Dendritic cell treated with granulocyte-macrophage colony-stimulating factor and Interleukin-4, amounts not matched to agents 40 ng/mL and 50 ng/mL, for 4 days (primary cell): ENCODE results near the gene MYL5.
"Not testable (repeated sequence)": the region's sequence is repeated elsewhere in the genome, so short reads cannot be mapped to it uniquely, and the experiment has no call there.

Experiments used
- H3K27ac Mint-ChIP-seq: one replicate; pipeline ENCODE4 v1.8.0; 2022; ENCODE audit warnings: mild to moderate bottlenecking, mixed read lengths
- H3K27me3 Mint-ChIP-seq: one replicate; pipeline ENCODE4 v1.8.0; 2022; ENCODE audit warnings: mild to moderate bottlenecking, mixed read lengths
- H3K36me3 Mint-ChIP-seq: one replicate; pipeline ENCODE4 v1.8.0; 2022; ENCODE audit warnings: low read depth, mixed read lengths
- H3K4me1 Mint-ChIP-seq: one replicate; pipeline ENCODE4 v1.8.0; 2022; ENCODE audit warnings: low read depth, mixed read lengths
- H3K4me3 Mint-ChIP-seq: one replicate; pipeline ENCODE4 v1.8.0; 2022; ENCODE audit warnings: mild to moderate bottlenecking, moderate library complexity, mixed read lengths
- H3K9me3 Mint-ChIP-seq: one replicate; pipeline ENCODE4 v1.8.0; 2022; ENCODE audit warnings: mixed read lengths
- intact Hi-C: fragments of 100-400 bp; cut with micrococcal nuclease; formaldehyde crosslinking; loops from one replicate; pipeline ENCODE4 v1.15.0; 2022

Gene MYL5

GRCh38 chr4:666822-667544 lies 7.4 kb upstream of the MYL5 start:
- Mint-ChIP-seq H3K9me3 (no peaks in the 10 kb centered on the region), H3K4me3 (no peak overlapping the region), H3K36me3 (peaks cover 16% of the 10 kb centered on the region), H3K27ac (no peak overlapping the region), H3K27me3 (peaks cover 3% of the 10 kb centered on the region), H3K4me1 (peaks cover 12% of the 10 kb centered on the region)
- intact Hi-C loops, result no loop called here

GRCh38 chr4:667545-667925 lies 6.8 kb upstream of the MYL5 start:
- intact Hi-C loops, result no loop called here
- H3K4me1 Mint-ChIP-seq, result peaks cover 12% of the 10 kb centered on the region
- no peak overlapping the region for H3K4me3 Mint-ChIP-seq
- H3K36me3 Mint-ChIP-seq, result peaks cover 22% of the 10 kb centered on the region
- H3K27me3 Mint-ChIP-seq, result peaks cover 3% of the 10 kb centered on the region
- H3K27ac Mint-ChIP-seq, result no peak overlapping the region
- no peaks in the 10 kb centered on the region for H3K9me3 Mint-ChIP-seq

DNA sequence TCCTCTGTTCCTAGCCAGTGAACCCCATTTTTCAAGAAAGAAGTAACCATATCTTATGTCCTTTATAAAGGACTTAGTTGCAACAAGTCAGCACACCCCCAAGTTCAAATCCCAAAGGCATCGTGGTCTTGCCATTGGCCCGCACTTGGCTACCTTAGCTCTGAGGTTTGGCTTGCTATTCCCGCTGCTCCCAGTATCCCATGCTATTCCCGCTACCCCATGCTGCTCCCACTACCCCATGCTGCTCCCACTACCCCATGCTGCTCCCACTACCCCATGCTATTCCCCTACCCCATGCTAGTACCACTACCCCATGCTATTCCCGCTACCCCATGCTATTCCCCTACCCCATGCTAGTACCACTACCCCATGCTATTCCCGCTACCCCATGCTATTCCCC lies 6.1 kb upstream of the MYL5 start:
- H3K27me3 Mint-ChIP-seq, H3K27ac Mint-ChIP-seq, intact Hi-C loops, H3K9me3 Mint-ChIP-seq, H3K4me3 Mint-ChIP-seq: not testable (repeated sequence)
- H3K36me3 Mint-ChIP-seq, result peaks cover 28% of the 10 kb centered on the region
- peaks cover 12% of the 10 kb centered on the region for H3K4me1 Mint-ChIP-seq

DNA sequence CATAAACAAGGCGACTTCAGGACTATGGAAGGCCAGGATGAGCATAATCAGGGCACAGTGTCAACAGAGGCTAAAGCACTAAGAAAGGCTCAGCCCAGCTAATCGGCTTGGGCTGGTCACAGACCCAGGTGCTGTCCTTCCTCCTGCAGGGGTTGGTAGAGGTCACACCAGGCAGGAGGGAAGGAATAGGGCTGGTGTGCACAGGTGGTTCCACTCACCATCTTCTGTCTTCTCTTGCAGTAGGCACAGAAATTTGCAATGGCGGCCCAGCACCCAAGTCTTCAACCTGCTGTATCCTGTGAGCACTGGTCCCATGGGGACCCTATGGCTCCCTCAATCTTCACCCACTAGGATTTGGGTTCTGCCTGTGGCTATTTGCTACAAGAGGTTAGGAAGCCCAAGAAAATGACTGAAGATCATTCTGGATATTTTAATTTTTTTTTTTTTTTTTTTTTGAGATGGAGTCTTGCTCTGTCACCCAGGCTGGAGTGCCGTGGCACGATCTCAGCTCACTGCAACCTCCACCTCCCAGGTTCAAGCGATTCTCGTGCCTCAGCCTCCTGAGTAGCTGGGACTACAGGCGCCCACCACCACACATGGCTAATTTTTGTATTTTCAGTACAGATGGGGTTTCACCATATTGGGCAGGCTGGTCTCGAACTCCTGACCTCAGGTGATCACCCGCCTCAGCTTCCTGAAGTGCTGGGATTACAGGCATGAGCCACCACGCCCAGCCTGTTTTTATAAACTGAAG lies 4.4 kb upstream of the MYL5 start:
- H3K27me3 Mint-ChIP-seq, H3K27ac Mint-ChIP-seq, H3K9me3 Mint-ChIP-seq, H3K4me3 Mint-ChIP-seq: not testable (repeated sequence)
- H3K4me1 Mint-ChIP-seq, result peaks cover 15% of the 10 kb centered on the region
- H3K36me3 Mint-ChIP-seq, result peaks cover 43% of the 10 kb centered on the region
- intact Hi-C loops, result loop anchor here (5.0 kb wide), 1 partner anchor 548 kb away; the partner anchor contains the start of gene ZNF718

DNA sequence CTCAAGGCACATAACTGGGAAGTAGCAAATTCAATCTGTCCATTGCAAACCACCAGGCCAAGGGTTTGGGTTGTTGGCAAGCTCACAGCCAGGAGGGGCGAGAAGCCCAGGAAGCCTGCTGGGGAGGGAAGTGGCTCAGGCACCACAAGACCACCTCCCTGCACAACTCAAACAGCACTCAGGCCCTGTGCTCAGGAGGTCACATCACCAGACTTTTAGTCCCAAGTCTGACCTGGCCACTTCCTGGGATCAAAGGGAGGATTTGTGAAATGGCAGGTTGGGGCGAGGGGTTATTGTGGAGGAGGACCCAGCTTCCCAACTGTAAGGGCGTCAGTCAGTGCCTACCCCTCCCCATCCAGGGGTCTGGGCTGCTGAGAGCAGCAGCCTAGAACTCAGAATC lies 2.6 kb upstream of the MYL5 start:
- no peak overlapping the region for H3K27ac Mint-ChIP-seq

GRCh38 chr4:673349-674091 lies 822 bp upstream of the MYL5 start:
- H3K9me3 Mint-ChIP-seq, result no peaks in the 10 kb centered on the region

More for the DNA sequence above, 2.6 kb upstream of the MYL5 start:
- Mint-ChIP-seq H3K9me3 (no peaks in the 10 kb centered on the region), H3K4me3 (no peak overlapping the region), H3K36me3 (peaks cover 46% of the 10 kb centered on the region), H3K4me1 (peaks cover 21% of the 10 kb centered on the region), H3K27me3 (no peaks in the 10 kb centered on the region)
- intact Hi-C loops, result loop anchor here (5.0 kb wide), 1 partner anchor 549 kb away; the partner anchor contains the start of gene ZNF718

DNA sequence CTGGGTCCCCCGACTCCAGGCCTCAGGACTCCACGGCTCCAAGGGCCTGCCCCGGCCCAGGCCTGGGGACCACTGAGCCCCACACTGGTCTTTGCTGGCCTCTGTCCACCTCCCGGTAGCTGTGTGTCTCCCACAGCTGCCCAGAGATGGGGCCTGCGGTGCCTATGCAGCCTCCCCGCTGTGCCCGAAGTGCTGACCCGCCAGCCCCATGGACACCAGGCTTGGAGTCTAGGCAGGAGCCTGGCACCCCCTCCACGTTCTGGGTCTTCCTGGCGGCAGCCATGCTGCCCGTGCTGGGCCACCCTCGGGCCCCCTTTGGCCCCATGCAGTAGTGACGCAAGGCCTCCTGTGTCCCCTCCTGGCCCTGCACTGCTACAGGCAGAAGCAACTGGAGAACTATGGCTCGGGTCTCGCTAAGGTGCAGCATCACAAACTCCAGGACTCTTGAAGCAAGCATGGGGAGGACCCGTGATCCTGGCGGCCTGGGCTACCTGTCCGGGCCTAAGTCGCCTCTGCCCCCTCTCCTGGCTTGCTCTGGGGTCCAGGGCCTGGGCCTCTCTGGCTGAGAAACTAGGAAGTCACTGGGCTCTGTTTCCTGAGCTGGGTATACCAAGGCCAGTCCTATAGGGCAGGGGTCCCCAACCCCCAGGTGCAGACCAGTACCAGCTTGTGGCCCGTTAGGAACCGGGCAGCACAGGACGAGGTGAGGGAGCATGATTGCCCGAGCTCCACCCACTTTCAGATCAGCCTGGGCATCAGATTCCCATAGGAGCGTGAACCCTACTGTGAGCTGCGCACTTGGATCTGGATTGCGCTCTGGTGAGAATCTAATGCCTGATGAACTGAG lies 917 bp downstream of the MYL5 start:
- intact Hi-C loops, result no loop called here
- peaks cover 2% of the 10 kb centered on the region for H3K27me3 Mint-ChIP-seq
- peak overlapping the region; percentile 91 for H3K27ac Mint-ChIP-seq
- peaks cover 53% of the 10 kb centered on the region for H3K36me3 Mint-ChIP-seq
- H3K4me1 Mint-ChIP-seq, result peaks cover 50% of the 10 kb centered on the region
- H3K9me3 Mint-ChIP-seq, result no peaks in the 10 kb centered on the region
- peak overlapping the region; percentile 82 for H3K4me3 Mint-ChIP-seq

More at GRCh38 chr4:673349-674091, 822 bp upstream of the MYL5 start:
- intact Hi-C loops, result loop anchor here (5.0 kb wide), 1 partner anchor 551 kb away; the partner anchor contains the start of gene ZNF718
- Mint-ChIP-seq H3K4me1 (peaks cover 37% of the 10 kb centered on the region), H3K4me3 (peak overlapping the region; percentile 82), H3K27ac (peak overlapping the region; percentile 91), H3K27me3 (no peaks in the 10 kb centered on the region), H3K36me3 (peaks cover 46% of the 10 kb centered on the region)

GRCh38 chr4:675980-676870 lies 1.9 kb downstream of the MYL5 start:
- no peaks in the 10 kb centered on the region for H3K9me3 Mint-ChIP-seq
- peaks cover 46% of the 10 kb centered on the region for H3K36me3 Mint-ChIP-seq
- intact Hi-C loops, result no loop called here
- H3K27me3 Mint-ChIP-seq, result peaks cover 7% of the 10 kb centered on the region
- H3K4me3 Mint-ChIP-seq, result no peak overlapping the region
- no peak overlapping the region for H3K27ac Mint-ChIP-seq
- peaks cover 57% of the 10 kb centered on the region for H3K4me1 Mint-ChIP-seq

DNA sequence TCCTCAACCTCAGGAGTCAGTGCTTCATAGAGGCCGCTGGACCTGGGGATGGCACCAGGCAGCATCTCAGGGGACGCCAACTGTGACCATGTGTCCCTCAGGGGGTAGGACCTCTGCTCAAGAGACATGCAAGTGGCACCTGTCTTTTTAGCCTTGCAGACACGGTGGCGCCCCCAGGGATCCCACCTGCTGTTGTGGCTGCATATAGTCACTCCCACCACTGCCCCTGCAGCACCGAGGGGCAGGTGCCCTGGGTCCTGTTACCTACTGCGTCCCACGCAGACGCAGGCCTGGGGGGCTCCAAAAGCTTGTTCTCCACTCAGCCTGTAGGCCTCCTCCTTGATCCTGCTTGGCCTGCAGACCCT lies 2.5 kb downstream of the MYL5 start:
- intact Hi-C loops, result no loop called here
- Mint-ChIP-seq H3K27ac (no peak overlapping the region), H3K36me3 (peaks cover 41% of the 10 kb centered on the region), H3K4me3 (no peak overlapping the region), H3K4me1 (peaks cover 57% of the 10 kb centered on the region), H3K9me3 (no peaks in the 10 kb centered on the region), H3K27me3 (peaks cover 7% of the 10 kb centered on the region)

DNA sequence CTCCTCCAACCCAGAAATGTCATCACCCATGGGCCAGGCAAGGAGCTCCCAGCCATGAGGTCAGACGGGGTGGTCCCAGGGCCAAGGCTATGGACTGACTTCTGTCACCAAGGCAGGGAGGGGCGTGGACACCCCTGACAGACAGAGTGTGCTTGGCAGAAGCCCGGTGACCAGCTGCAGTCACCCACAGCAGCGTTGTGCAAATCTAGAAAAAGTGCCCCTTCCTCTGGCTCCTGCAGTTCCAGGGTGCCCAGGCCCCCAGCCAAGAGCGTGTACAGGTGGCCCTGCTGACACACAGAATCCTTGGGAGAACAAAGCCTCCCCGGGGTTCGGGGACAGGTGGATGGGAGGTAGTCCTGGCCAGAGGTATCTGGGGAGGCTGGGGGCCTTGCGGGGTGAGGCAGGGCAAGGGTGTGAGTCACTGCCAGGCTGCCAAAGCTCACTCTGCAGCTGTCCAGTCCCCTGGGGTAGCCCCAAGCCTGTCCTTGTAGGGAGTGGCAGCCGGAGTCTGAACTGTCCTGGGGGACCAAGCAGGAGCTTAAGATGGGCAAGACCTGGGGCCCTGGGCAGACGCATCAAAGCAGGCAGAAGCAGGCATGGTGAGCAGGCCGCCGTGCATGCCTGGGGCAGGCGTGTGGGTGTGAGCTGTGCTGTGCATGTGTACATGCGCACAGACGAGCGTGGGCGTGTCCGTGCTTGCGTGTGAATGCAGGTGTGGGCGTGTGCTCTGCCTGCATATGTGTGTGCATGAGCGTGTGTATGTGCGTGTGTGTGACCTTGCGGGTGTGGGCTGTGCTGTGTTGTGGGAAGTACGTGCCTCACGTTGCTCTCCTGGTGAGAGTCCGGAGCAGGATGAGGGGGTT lies 3.3 kb downstream of the MYL5 start:
- H3K4me3 Mint-ChIP-seq, result no peak overlapping the region
- peaks cover 41% of the 10 kb centered on the region for H3K36me3 Mint-ChIP-seq
- no peaks in the 10 kb centered on the region for H3K9me3 Mint-ChIP-seq
- H3K4me1 Mint-ChIP-seq, result peaks cover 62% of the 10 kb centered on the region
- H3K27ac Mint-ChIP-seq, result no peak overlapping the region
- peaks cover 7% of the 10 kb centered on the region for H3K27me3 Mint-ChIP-seq
- intact Hi-C loops, result no loop called here

- Mint-ChIP-seq H3K27me3 (peaks cover 7% of the 10 kb centered on the region), H3K4me3 (no peak overlapping the region), H3K27ac (no peak overlapping the region), H3K9me3 (no peaks in the 10 kb centered on the region), H3K4me1 (peaks cover 62% of the 10 kb centered on the region), H3K36me3 (peaks cover 41% of the 10 kb centered on the region)
- intact Hi-C loops, result no loop called here
These were observed 4.2 kb downstream of the MYL5 start for GRCh38 chr4:678331-679103.
